Measurements from ENCODE around the gene CKM. TPM values are rescaled to one million over a fixed set of nuclear protein-coding genes. Genes with fewer than 3 reads are reported as not detected.

The CKM gene
- total RNA-seq, 1 donor from 2014 or later, result not detected

DNA sequence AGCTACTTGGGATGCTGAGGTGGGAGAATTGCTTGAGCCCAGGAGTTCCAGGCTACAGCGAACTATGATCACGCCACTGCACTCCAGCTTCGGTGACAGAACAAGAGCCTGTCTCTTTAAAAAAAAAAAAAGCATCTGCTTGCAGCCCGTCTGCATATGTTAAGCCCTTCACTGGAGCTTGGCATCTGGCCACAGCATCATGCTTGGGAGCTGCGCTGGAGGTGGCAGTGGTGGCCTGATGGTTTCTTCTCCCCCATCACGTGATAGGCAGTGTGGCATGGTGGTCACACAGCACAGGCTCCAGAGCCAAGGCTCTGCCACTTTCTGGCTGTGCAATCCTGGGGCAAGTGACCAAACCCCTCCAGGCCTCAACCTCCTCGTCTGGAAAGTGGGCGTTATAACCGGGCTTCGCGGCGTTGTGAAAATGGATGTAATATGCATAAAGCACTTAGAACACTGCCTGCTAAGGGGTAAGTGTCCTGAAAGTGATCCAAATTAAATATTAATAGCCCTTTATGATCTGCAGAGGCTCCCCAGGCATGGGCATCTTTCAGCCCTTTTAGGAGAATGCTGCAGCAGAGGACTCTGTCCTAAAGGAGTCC, 47.2 kb downstream of the CKM start:
- Histone ChIP-seq H3K9me3 (ENCODE audit: low read depth) (no peaks in the 10 kb centered on the region), H3K27me3 (no peaks in the 10 kb centered on the region), H3K4me2 (no peak overlapping the region), H4K20me1 (ENCODE audit: low read depth) (no peaks in the 10 kb centered on the region), H3K4me3 (no peak overlapping the region), H3F3A (ENCODE audit: low read depth) (no peaks in the 10 kb centered on the region), H3K9ac (no peak overlapping the region), H3K36me3 (no peaks in the 10 kb centered on the region), H3K79me2 (ENCODE audit: low read depth) (no peaks in the 10 kb centered on the region), H3K27ac (no peak overlapping the region), H2AFZ (replicated peaks) (no peak overlapping the region), H3K4me1 (no peaks in the 10 kb centered on the region)
- Mint-ChIP-seq H3K36me3 (peaks cover 18% of the 10 kb centered on the region), H3K4me1 (no peaks in the 10 kb centered on the region), H3K27ac (no peak overlapping the region), H3K9me3 (no peaks in the 10 kb centered on the region), H3K4me3 (no peak overlapping the region), H3K27me3 (ENCODE audit: insufficient read depth, low read depth) (peaks cover 7% of the 10 kb centered on the region)
- TF ChIP-seq EZH2 (IDR thresholded peaks at IDR 0.05) (no peak), EZH2phosphoT487 (IDR thresholded peaks at IDR 0.05) (no peak)
- TF ChIP-seq, protein P1, sequence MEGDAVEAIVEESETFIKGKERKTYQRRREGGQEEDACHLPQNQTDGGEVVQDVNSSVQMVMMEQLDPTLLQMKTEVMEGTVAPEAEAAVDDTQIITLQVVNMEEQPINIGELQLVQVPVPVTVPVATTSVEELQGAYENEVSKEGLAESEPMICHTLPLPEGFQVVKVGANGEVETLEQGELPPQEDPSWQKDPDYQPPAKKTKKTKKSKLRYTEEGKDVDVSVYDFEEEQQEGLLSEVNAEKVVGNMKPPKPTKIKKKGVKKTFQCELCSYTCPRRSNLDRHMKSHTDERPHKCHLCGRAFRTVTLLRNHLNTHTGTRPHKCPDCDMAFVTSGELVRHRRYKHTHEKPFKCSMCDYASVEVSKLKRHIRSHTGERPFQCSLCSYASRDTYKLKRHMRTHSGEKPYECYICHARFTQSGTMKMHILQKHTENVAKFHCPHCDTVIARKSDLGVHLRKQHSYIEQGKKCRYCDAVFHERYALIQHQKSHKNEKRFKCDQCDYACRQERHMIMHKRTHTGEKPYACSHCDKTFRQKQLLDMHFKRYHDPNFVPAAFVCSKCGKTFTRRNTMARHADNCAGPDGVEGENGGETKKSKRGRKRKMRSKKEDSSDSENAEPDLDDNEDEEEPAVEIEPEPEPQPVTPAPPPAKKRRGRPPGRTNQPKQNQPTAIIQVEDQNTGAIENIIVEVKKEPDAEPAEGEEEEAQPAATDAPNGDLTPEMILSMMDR (IDR thresholded peaks at IDR 0.05), result no peak
- DNase-seq (ENCODE audit: low spot score), result no peak

DNA sequence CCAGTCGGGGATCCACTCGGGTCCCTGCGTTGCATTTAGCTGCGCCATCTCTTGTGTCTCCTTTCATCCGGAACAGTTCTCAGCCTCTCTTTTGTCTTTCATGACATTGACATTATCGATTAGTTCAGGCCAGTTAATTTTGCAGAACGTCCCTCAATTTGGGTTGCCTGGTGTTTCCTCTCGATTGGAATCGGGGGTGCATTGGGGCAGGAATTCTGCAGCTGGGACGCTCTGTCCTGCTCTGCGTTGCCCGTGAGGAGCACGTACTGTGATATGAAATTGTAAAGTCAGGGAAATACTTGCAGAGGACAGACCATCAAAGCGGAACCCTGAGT, 49.2 kb downstream of the CKM start:
- Histone ChIP-seq H2AFZ (replicated peaks) (no peak overlapping the region), H4K20me1 (ENCODE audit: low read depth) (no peaks in the 10 kb centered on the region), H3F3A (ENCODE audit: low read depth) (no peaks in the 10 kb centered on the region), H3K9ac (no peak overlapping the region), H3K4me1 (no peaks in the 10 kb centered on the region), H3K79me2 (ENCODE audit: low read depth) (no peaks in the 10 kb centered on the region), H3K4me3 (no peak overlapping the region), H3K27me3 (no peaks in the 10 kb centered on the region), H3K4me2 (no peak overlapping the region), H3K9me3 (ENCODE audit: low read depth) (no peaks in the 10 kb centered on the region), H3K27ac (no peak overlapping the region), H3K36me3 (no peaks in the 10 kb centered on the region)
- no peak for TF ChIP-seq EZH2phosphoT487 (IDR thresholded peaks at IDR 0.05)
- TF ChIP-seq, protein P1 (IDR thresholded peaks at IDR 0.05), result no peak
- TF ChIP-seq EZH2 (IDR thresholded peaks at IDR 0.05), result no peak
- Mint-ChIP-seq H3K4me3 (no peak overlapping the region), H3K27ac (no peak overlapping the region), H3K27me3 (ENCODE audit: insufficient read depth, low read depth) (peaks cover 7% of the 10 kb centered on the region), H3K4me1 (no peaks in the 10 kb centered on the region), H3K9me3 (no peaks in the 10 kb centered on the region), H3K36me3 (peaks cover 22% of the 10 kb centered on the region)
- no peak for DNase-seq (ENCODE audit: low spot score)

DNA sequence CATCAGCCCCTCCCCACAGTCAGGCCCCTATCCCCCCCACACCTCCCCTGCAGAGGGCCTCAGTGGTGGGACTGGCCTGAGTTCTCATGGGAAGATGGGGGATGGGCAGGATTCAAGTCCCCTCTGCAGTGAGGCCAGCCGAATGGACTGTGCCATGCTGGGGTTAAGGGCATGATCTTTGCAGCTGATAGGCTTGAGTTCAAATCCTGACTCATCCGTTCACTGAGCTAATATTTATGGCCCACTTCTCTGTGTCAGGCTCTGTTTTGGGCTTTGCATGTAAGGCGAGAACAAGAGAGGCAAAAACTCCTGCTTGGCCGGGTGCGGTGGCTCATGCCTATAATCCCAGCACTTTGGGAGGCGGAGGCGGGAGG, 51.0 kb downstream of the CKM start:
- Histone ChIP-seq H4K20me1 (ENCODE audit: low read depth) (no peaks in the 10 kb centered on the region), H3K27ac (no peak overlapping the region), H3K9me3 (ENCODE audit: low read depth) (no peaks in the 10 kb centered on the region), H3K79me2 (ENCODE audit: low read depth) (no peaks in the 10 kb centered on the region), H2AFZ (replicated peaks) (no peak overlapping the region), H3K9ac (no peak overlapping the region), H3K4me1 (no peaks in the 10 kb centered on the region), H3K4me2 (no peak overlapping the region), H3F3A (ENCODE audit: low read depth) (no peaks in the 10 kb centered on the region), H3K36me3 (no peaks in the 10 kb centered on the region), H3K27me3 (no peaks in the 10 kb centered on the region), H3K4me3 (no peak overlapping the region)
- Mint-ChIP-seq H3K27me3 (ENCODE audit: insufficient read depth, low read depth) (peaks cover 7% of the 10 kb centered on the region), H3K9me3 (no peaks in the 10 kb centered on the region), H3K4me1 (no peaks in the 10 kb centered on the region), H3K4me3 (no peak overlapping the region), H3K27ac (no peak overlapping the region), H3K36me3 (peaks cover 18% of the 10 kb centered on the region)
- no peak for TF ChIP-seq EZH2phosphoT487 (IDR thresholded peaks at IDR 0.05)
- TF ChIP-seq EZH2 (IDR thresholded peaks at IDR 0.05), result no peak
- TF ChIP-seq, protein P1 (IDR thresholded peaks at IDR 0.05), result no peak
- no peak for DNase-seq (ENCODE audit: low spot score)

Measured in neural progenitor cell (in vitro differentiated cells).